ENCODE measurements around the gene STAT4.

The STAT4 gene

DNA sequence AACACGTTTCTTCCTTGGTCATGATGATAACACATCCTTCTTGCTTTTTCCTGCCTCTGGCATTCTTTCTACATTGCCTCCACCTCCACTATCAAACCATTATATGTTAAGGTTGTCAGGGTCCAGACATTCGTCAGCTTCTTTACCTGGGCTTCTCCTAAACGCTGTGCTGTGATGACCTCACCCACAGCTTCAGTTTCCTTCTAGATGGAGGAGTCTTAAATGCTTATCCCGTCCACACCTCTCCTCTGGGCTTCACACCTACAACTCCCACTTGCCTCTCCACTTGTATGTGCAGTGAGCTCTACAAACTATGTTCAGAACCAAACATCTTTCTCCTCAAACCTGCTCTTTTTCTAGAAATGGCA lies 136.2 kb downstream of the STAT4 start:
- DNase-seq (ENCODE audit: low spot score) (no peak), ATAC-seq (ENCODE audit: low read depth) (no peak)
- peaks cover 25% of the 10 kb centered on the region for H3K36me3 ChIP-seq (ENCODE audit: low read depth)
- peaks cover 16% of the 10 kb centered on the region for H3K4me1 ChIP-seq (ENCODE audit: insufficient read depth, poor library complexity, severe bottlenecking)
- TF ChIP-seq, protein P1, sequence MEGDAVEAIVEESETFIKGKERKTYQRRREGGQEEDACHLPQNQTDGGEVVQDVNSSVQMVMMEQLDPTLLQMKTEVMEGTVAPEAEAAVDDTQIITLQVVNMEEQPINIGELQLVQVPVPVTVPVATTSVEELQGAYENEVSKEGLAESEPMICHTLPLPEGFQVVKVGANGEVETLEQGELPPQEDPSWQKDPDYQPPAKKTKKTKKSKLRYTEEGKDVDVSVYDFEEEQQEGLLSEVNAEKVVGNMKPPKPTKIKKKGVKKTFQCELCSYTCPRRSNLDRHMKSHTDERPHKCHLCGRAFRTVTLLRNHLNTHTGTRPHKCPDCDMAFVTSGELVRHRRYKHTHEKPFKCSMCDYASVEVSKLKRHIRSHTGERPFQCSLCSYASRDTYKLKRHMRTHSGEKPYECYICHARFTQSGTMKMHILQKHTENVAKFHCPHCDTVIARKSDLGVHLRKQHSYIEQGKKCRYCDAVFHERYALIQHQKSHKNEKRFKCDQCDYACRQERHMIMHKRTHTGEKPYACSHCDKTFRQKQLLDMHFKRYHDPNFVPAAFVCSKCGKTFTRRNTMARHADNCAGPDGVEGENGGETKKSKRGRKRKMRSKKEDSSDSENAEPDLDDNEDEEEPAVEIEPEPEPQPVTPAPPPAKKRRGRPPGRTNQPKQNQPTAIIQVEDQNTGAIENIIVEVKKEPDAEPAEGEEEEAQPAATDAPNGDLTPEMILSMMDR (IDR thresholded peaks at IDR 0.05; ENCODE audit: poor library complexity, severe bottlenecking), result no peak
- no peaks in the 10 kb centered on the region for H3K9me3 ChIP-seq (ENCODE audit: severe bottlenecking)
- H3K27ac ChIP-seq (ENCODE audit: poor library complexity, severe bottlenecking), result peak overlapping the region; percentile 42
- no peaks in the 10 kb centered on the region for H3K27me3 ChIP-seq (ENCODE audit: insufficient read depth, poor library complexity, severe bottlenecking)
- H3K4me3 ChIP-seq (ENCODE audit: severe bottlenecking), result peak overlapping the region; percentile 93

DNA sequence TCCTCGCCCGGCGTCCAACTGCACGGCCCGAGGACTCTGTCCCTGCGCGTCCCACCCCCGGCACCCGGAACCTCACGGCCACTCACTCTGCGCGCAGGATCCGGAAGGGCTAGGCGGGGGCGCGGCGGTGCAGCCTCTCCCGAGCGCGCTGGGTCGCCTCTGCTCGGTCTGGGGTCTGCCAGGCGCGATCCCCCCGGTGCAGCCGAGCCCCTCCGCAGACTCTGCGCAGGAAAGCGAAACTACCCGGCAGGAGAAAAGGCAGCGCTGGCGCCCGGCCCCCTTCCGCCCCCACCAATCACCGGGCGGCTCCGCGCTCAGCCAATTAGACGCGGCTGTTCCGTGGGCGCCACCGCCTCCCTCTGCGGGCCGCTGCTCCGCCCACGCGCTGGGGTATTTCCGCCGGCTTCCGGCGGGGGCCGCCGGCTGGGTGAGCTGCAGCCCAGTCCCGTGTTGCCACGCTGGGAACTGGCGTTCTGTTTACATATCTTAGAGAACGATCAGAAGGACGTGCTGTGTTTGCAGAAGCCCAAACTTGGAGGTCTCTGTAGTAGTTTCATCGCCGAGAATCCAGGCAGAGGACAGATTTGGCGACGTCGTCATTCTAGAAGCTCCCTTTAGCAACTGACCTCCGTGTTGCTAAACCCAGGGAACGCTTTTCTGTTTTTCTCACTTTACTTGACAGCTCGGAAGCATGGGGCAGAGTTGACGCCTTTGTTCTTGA lies 136.7 kb downstream of the STAT4 start, which contains the start of gene STAT1:
STAT1 (minus strand) TSS at position 240 of the 721 bp plus-strand sequence. CDS start 4,168 bp downstream, outside the sequence.
- DNase-seq (ENCODE audit: low spot score), result peak; percentile 82
- Histone ChIP-seq H3K9me3 (ENCODE audit: severe bottlenecking) (no peaks in the 10 kb centered on the region), H3K4me1 (ENCODE audit: insufficient read depth, poor library complexity, severe bottlenecking) (peaks cover 10% of the 10 kb centered on the region), H3K27me3 (ENCODE audit: insufficient read depth, poor library complexity, severe bottlenecking) (no peaks in the 10 kb centered on the region), H3K27ac (ENCODE audit: poor library complexity, severe bottlenecking) (peak within 1 kb of the TSS; percentile 42), H3K36me3 (ENCODE audit: low read depth) (peaks cover 31% of the 10 kb centered on the region), H3K4me3 (ENCODE audit: severe bottlenecking) (peak within 1 kb of the TSS; percentile 93)
- peak; percentile 93 for ATAC-seq (ENCODE audit: low read depth)
- TF ChIP-seq, protein P1 (IDR thresholded peaks at IDR 0.05; ENCODE audit: poor library complexity, severe bottlenecking), result no peak

DNA sequence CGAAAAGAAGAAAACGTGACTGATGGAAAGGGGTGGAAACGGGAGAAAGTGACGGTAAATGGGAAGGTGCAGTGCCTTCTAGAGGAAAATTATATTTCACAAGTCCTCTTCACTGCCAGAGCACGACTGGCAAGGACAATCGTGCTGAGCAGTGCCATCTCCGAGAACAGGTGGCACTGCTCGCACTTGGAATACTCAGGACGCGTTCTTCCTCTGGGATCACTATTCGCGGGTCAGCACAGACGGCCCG lies 137.2 kb downstream of the STAT4 start:
- H3K27ac ChIP-seq (ENCODE audit: poor library complexity, severe bottlenecking), result peak overlapping the region; percentile 42
- DNase-seq (ENCODE audit: low spot score) (no peak), ATAC-seq (ENCODE audit: low read depth) (no peak)
- H3K4me3 ChIP-seq (ENCODE audit: severe bottlenecking), result peak overlapping the region; percentile 93
- H3K9me3 ChIP-seq (ENCODE audit: severe bottlenecking), result no peaks in the 10 kb centered on the region
- H3K36me3 ChIP-seq (ENCODE audit: low read depth), result peaks cover 35% of the 10 kb centered on the region
- TF ChIP-seq, protein P1 (IDR thresholded peaks at IDR 0.05; ENCODE audit: poor library complexity, severe bottlenecking), result no peak
- peaks cover 10% of the 10 kb centered on the region for H3K4me1 ChIP-seq (ENCODE audit: insufficient read depth, poor library complexity, severe bottlenecking)
- H3K27me3 ChIP-seq (ENCODE audit: insufficient read depth, poor library complexity, severe bottlenecking), result no peaks in the 10 kb centered on the region

DNA sequence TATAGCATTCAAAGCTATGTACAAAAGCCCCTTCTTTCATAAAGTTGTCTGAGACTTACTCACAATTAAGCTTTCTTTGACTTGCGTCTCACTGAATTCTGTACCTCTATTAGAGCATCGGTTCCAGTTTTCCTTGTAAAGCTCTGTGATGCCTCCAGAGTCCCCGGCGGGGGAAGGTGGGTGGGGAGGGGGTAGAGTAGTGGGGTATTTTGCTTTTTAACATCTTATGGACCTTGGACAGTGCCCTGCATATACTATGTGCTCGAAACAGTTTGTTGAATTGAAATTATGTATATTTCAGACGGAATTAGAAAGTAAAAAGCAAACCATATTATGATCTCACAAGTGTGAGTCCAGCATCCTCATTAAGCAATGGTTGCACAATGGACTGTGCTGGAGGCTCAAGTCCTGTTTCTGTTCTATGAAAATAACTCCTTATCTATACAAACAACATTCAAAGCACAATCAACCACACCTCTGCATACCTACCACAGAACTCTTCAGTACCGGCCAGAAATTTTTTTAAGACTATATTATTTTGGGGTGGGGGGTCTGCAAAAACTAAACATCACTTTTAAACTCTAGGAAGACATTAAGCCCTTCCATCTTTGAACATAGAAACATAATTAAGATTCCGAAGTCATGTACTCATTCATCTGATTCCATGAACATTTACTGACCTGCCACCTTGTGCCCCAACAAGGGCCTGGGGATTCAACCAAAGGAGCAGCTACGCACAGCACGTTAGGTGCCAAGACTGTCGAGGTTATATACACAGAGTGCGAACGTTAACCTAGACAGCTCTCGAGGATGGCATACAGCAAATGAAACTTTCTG lies 137.7 kb downstream of the STAT4 start:
- DNase-seq (ENCODE audit: low spot score) (no peak), ATAC-seq (ENCODE audit: low read depth) (peak; percentile 22)
- Histone ChIP-seq H3K36me3 (ENCODE audit: low read depth) (peaks cover 41% of the 10 kb centered on the region), H3K27ac (ENCODE audit: poor library complexity, severe bottlenecking) (peak overlapping the region; percentile 42), H3K9me3 (ENCODE audit: severe bottlenecking) (no peaks in the 10 kb centered on the region), H3K27me3 (ENCODE audit: insufficient read depth, poor library complexity, severe bottlenecking) (no peaks in the 10 kb centered on the region), H3K4me3 (ENCODE audit: severe bottlenecking) (peak overlapping the region; percentile 93), H3K4me1 (ENCODE audit: insufficient read depth, poor library complexity, severe bottlenecking) (peaks cover 10% of the 10 kb centered on the region)
- TF ChIP-seq, protein P1 (IDR thresholded peaks at IDR 0.05; ENCODE audit: poor library complexity, severe bottlenecking), result no peak

All from RWPE2 (cell line).